Measurements from ENCODE around the gene TGFA.

- TF ChIP-seq CTCF (IDR thresholded peaks at IDR 0.05) (0 out of 2 replicates have a peak, but pooled peaks have one; percentile 16), REST (IDR thresholded peaks at IDR 0.05; ENCODE audit: insufficient read depth in 1 of 2, low read depth in 2 of 2, low read length in 1 of 2) (no peak), POLR2AphosphoS5 (IDR thresholded peaks at IDR 0.05; ENCODE audit: low read depth, low read length) (no peak)
These were observed 47.8 kb downstream of the TGFA start for GRCh38 chr2:70505613-70506391.
